GM19467 (cell line): ENCODE measurements around the gene YDJC.
"Not testable (repeated sequence)": the region's sequence is repeated elsewhere in the genome, so short reads cannot be mapped to it uniquely, and the experiment has no call there.

ENCODE experiments used
- ATAC-seq: cut with Tn5 transposase; IDR thresholded peaks from one replicate; pipeline ENCODE4 v1.9.1; 2021; ENCODE audit warnings: mild to moderate bottlenecking, moderate library complexity; ENCODE audit not compliant: unreplicated experiment

The YDJC gene

GRCh38 chr22:21652010-21652546 lies 22.3 kb upstream of the YDJC start:
- peak; percentile 77 for ATAC-seq

GRCh38 chr22:21651521-21652009 lies 21.7 kb upstream of the YDJC start:
- no peak for ATAC-seq

- no peak for ATAC-seq
These were observed 21.1 kb upstream of the YDJC start for GRCh38 chr22:21650823-21651520.

- ATAC-seq: no peak
These were observed 20.5 kb upstream of the YDJC start for GRCh38 chr22:21650280-21650679.

- ATAC-seq: no peak
These were observed 17.1 kb upstream of the YDJC start for GRCh38 chr22:21646608-21647590.

GRCh38 chr22:21645513-21645912 lies 15.7 kb upstream of the YDJC start:
- not testable (repeated sequence) for ATAC-seq

- ATAC-seq: no peak
These were observed 13.9 kb upstream of the YDJC start for GRCh38 chr22:21643533-21644357.

- ATAC-seq: no peak
These were observed 13.0 kb upstream of the YDJC start for GRCh38 chr22:21642584-21643448.

GRCh38 chr22:21641789-21642583 lies 12.2 kb upstream of the YDJC start, which contains the start of gene SDF2L1:
Gene SDF2L1 (plus strand): TSS chr22:21642302. CDS start chr22:21642337, 35 bp downstream.
- peak; percentile 88 for ATAC-seq

- ATAC-seq: no peak
These were observed 11.6 kb upstream of the YDJC start for GRCh38 chr22:21641417-21641788.

- ATAC-seq: no peak
These were observed 11.0 kb upstream of the YDJC start for GRCh38 chr22:21640810-21641209.

- no peak for ATAC-seq
These were observed 9.5 kb upstream of the YDJC start for GRCh38 chr22:21639359-21639758.

GRCh38 chr22:21637450-21637849 lies 7.6 kb upstream of the YDJC start:
- ATAC-seq: not testable (repeated sequence)

- ATAC-seq: no peak
These were observed 6.9 kb upstream of the YDJC start for GRCh38 chr22:21636629-21637218.

GRCh38 chr22:21635771-21636510 lies 6.1 kb upstream of the YDJC start:
- ATAC-seq: no peak

- no peak for ATAC-seq
These were observed 5.0 kb upstream of the YDJC start for GRCh38 chr22:21634844-21635243.

- no peak for ATAC-seq
These were observed 4.3 kb upstream of the YDJC start for GRCh38 chr22:21634081-21634480.

- ATAC-seq: no peak
These were observed 3.7 kb upstream of the YDJC start for GRCh38 chr22:21633481-21633880.
